HepG2 (cell line): ENCODE data around the gene SMAD1. TPM values are rescaled to one million over a fixed set of nuclear protein-coding genes. Genes with fewer than 3 reads are reported as not detected.

Experiments
- ATAC-seq: fragments of 200-7000 bp; cut with Tn5 transposase; 3 replicates; pipeline ENCODE4 v1.9.1; 2020; ENCODE audit warnings: mild to moderate bottlenecking, moderate library complexity
- BruUV-seq: library from RNA; stranded (reverse); fragments of 400-500 nt; replicated peaks from 2 replicates; lab custom pipeline; 2021; lab: Mats Ljungman, UMichigan
- CTCF ChIA-PET: fragments of 300-600 bp; formaldehyde crosslinking; extraction: SDS; loops from one replicate; lab custom pipeline; 2021; ENCODE audit warnings: low total read pairs, inconsistent platforms, low intra/inter-chr PET ratio; lab: Yijun Ruan, JAX
- POLR2A ChIA-PET: fragments of 350-600 bp; sonication (Branson Sonifier 250); formaldehyde crosslinking; loops from one replicate; lab custom pipeline; 2020; ENCODE audit warnings: antibody characterized with exemption, inconsistent platforms; lab: Yijun Ruan, JAX
- DNase-seq: peaks from one replicate; pipeline ENCODE4 v3.0.0-alpha.2; 2015; ENCODE audit warnings: low spot score
- FAIRE-seq: peaks from 3 replicates; lab custom pipeline; 2011; peaks lifted over from hg19 to GRCh38; lab: Jason Lieb, UNC
- H2AFZ ChIP-seq: one replicate; pipeline ENCODE4 v1.6.1; 2011; ENCODE audit warnings: low read length, inconsistent platforms
- H3K27ac ChIP-seq: fragments of 300-600 bp; 3 replicates; pipeline ENCODE4 v1.8.0; 2011; ENCODE audit warnings: mixed run types, mild to moderate bottlenecking, mixed read lengths, low read length, inconsistent platforms; ENCODE audit not compliant: insufficient read depth; ENCODE audit errors: extremely low read length
- H3K27me3 ChIP-seq, 2 experiments: fragments of 200-600 bp in 1 of 2; 2 replicates in 1 of 2; 3 replicates in 1 of 2; pipeline versions ENCODE4 v1.6.0 to v1.8.0; 2011; ENCODE audit warnings: low read length in 2 of 2, mild to moderate bottlenecking in 2 of 2, moderate library complexity in 2 of 2, inconsistent platforms in 1 of 2; ENCODE audit not compliant: insufficient read depth in 2 of 2, control insufficient read depth in 1 of 2
- H3K36me3 ChIP-seq, 2 experiments: fragments of 200-600 bp in 1 of 2; replicated peaks in 1 of 2; 2 replicates in 1 of 2; 3 replicates in 1 of 2; pipeline versions ENCODE4 v1.5.1 to v1.8.0; 2011; ENCODE audit warnings: low read length in 2 of 2, inconsistent platforms in 1 of 2; ENCODE audit not compliant: insufficient read depth in 2 of 2, control insufficient read depth in 1 of 2
- H3K4me1 ChIP-seq: 2 replicates; pipeline ENCODE4 v1.5.1; 2012; ENCODE audit warnings: low read length, inconsistent platforms; ENCODE audit not compliant: insufficient read depth
- H3K4me2 ChIP-seq: 2 replicates; pipeline ENCODE4 v1.6.0; 2011; ENCODE audit warnings: low read depth, low read length, inconsistent platforms
- H3K4me3 ChIP-seq, 3 experiments: fragments of 200-600 bp in 1 of 3; sonication (generic), shearing (Covaris generic) in 1 of 3; replicated peaks in 1 of 3; 2 replicates each; pipeline ENCODE4 v1.5.1; 2011 to 2016; ENCODE audit warnings: low read length in 3 of 3, inconsistent platforms in 2 of 3, low read depth in 2 of 3, mild to moderate bottlenecking in 2 of 3, control low read depth in 1 of 3, mixed read lengths in 1 of 3; ENCODE audit not compliant: insufficient read depth in 1 of 3
- H3K79me2 ChIP-seq: one replicate; pipeline ENCODE4 v1.6.1; 2011; ENCODE audit warnings: low read length, inconsistent platforms; ENCODE audit not compliant: insufficient read depth
- H3K9ac ChIP-seq: 2 replicates; pipeline ENCODE4 v1.6.0; 2011; ENCODE audit warnings: mild to moderate bottlenecking, low read depth, low read length, inconsistent platforms; ENCODE audit not compliant: insufficient read depth
- H3K9me3 ChIP-seq: 2 replicates; pipeline ENCODE4 v1.5.1; 2012; ENCODE audit warnings: mild to moderate bottlenecking, low read length
- H4K20me1 ChIP-seq: 2 replicates; pipeline ENCODE4 v1.6.0; 2011; ENCODE audit warnings: inconsistent platforms, mild to moderate bottlenecking, low read length, moderate library complexity; ENCODE audit not compliant: insufficient read depth
- ATM ChIP-seq: fragments of 450-650 bp; IDR thresholded peaks from 2 replicates; pipeline ENCODE4 v1.7.1; 2017; ENCODE audit warnings: mild to moderate bottlenecking, borderline replicate concordance
- EHMT2 ChIP-seq: fragments of 200-600 bp; sonication (generic); IDR thresholded peaks from 2 replicates; pipeline ENCODE4 v1.7.0; 2017; ENCODE audit warnings: antibody characterized with exemption, low read depth, low read length, borderline replicate concordance
- HNF4G ChIP-seq, 2 experiments: sonication (generic) in 1 of 2; formaldehyde crosslinking in 1 of 2; IDR thresholded peaks; 2 replicates each; pipeline versions ENCODE4 v1.4.0 to v1.6.1; 2011 to 2020; ENCODE audit warnings: borderline replicate concordance in 2 of 2, low read depth in 2 of 2, mild to moderate bottlenecking in 2 of 2, low read length in 1 of 2, missing genetic modification reagents in 1 of 2, moderate library complexity in 1 of 2
- MAZ ChIP-seq, 2 experiments: sonication (generic) in 1 of 2; formaldehyde crosslinking in 1 of 2; IDR thresholded peaks; 2 replicates each; pipeline versions ENCODE4 v1.5.0 to v1.6.1; 2012 to 2020; ENCODE audit warnings: low read depth in 2 of 2, mild to moderate bottlenecking in 2 of 2, borderline replicate concordance in 1 of 2, improper control_type of control experiment in 1 of 2, low read length in 1 of 2, missing genetic modification reagents in 1 of 2, moderate library complexity in 1 of 2
- NRL ChIP-seq: sonication (generic); formaldehyde crosslinking; IDR thresholded peaks from 2 replicates; pipeline ENCODE4 v1.5.0; 2020; ENCODE audit warnings: missing genetic modification reagents, mild to moderate bottlenecking, moderate library complexity, borderline replicate concordance
- PITX1 ChIP-seq: sonication (generic); formaldehyde crosslinking; IDR thresholded peaks from 2 replicates; pipeline ENCODE4 v1.5.1; 2020; ENCODE audit warnings: mild to moderate bottlenecking, missing genetic modification reagents
- RARA ChIP-seq: IDR thresholded peaks from 2 replicates; pipeline ENCODE4 v1.6.1; 2016; ENCODE audit warnings: missing genetic modification reagents, missing compliant biosample characterization
- SIN3B ChIP-seq: fragments of 150-350 bp; IDR thresholded peaks from 2 replicates; pipeline ENCODE4 v1.6.1; 2014; ENCODE audit warnings: low read length
- ZBTB42 ChIP-seq: sonication (generic); formaldehyde crosslinking; IDR thresholded peaks from 2 replicates; pipeline ENCODE4 v1.5.0; 2020; ENCODE audit warnings: mild to moderate bottlenecking, missing genetic modification reagents
- ZNF354B ChIP-seq: sonication (generic); formaldehyde crosslinking; IDR thresholded peaks from 2 replicates; pipeline ENCODE4 v1.8.0; 2022; ENCODE audit warnings: mild to moderate bottlenecking, missing genetic modification reagents
- ZNF501 ChIP-seq: sonication (generic); formaldehyde crosslinking; IDR thresholded peaks from 2 replicates; pipeline ENCODE4 v1.5.1; 2020; ENCODE audit warnings: mild to moderate bottlenecking, moderate library complexity, missing genetic modification reagents
- ZNF792 ChIP-seq: IDR thresholded peaks from 2 replicates; pipeline ENCODE4 v1.6.1; 2016
- WGBS: methylation state at CpG from one replicate; pipeline ENCODE4 v1.1.6; 2017; ENCODE audit warnings: low lambda C conversion rate; 5-methylcytosine and 5-hydroxymethylcytosine counted together
- in situ Hi-C: cut with HindIII; loops from 2 replicates; pipeline ENCODE4 v1.10.0; 2017; ENCODE audit warnings: low pct_unique_long_range_greater_than_20kb; ENCODE audit not compliant: extremely low pct_ligation_motif_present
- intact Hi-C: fragments of 100-400 bp; cut with micrococcal nuclease; formaldehyde crosslinking; loops from one replicate; pipeline ENCODE4 v1.10.0; 2022; ENCODE audit not compliant: unreplicated experiment
- polyA plus RNA-seq, 8 experiments: library from polyadenylated mRNA; depleted of rRNA in 3 of 8; stranded (reverse) in 7 of 8; unstranded in 1 of 8; fragments of >200 nt; fragmentation: Illumina TruSeq in 4 of 8; extraction: Trizol in 4 of 8; gene quantifications; 2 replicates each; pipeline versions ENCODE4 v1.2.1 to v1.2.3, GENCODE V29; 2011 to 2016; ENCODE audit warnings: low read depth in 4 of 8, missing spikeins in 1 of 8, mixed read lengths in 1 of 8; ENCODE audit not compliant: insufficient read depth in 1 of 8
- total RNA-seq, 5 experiments: library from RNA; depleted of rRNA; stranded (reverse); fragments of >200 nt; fragmentation: Illumina TruSeq; extraction: Trizol; gene quantifications; 2 replicates each; pipeline ENCODE4 v1.2.3, GENCODE V29; 2016; ENCODE audit warnings: low read depth in 1 of 5
- TF ChIP-seq, protein P1 (sequence below): sonication (generic); formaldehyde crosslinking; IDR thresholded peaks from 2 replicates; pipeline ENCODE4 v1.4.0; 2020; ENCODE audit warnings: missing genetic modification reagents, mild to moderate bottlenecking, borderline replicate concordance
- TF ChIP-seq, protein P2 (sequence below): sonication (generic); formaldehyde crosslinking; IDR thresholded peaks from 2 replicates; pipeline ENCODE4 v1.4.0; 2020; ENCODE audit warnings: missing genetic modification reagents

The SMAD1 gene
- total and polyA plus RNA-seq, 2 of the 13 experiments (the other 11 are each of a cell fraction or from before 2014, with no cell fraction given): 12.7 to 16.6 TPM

DNA sequence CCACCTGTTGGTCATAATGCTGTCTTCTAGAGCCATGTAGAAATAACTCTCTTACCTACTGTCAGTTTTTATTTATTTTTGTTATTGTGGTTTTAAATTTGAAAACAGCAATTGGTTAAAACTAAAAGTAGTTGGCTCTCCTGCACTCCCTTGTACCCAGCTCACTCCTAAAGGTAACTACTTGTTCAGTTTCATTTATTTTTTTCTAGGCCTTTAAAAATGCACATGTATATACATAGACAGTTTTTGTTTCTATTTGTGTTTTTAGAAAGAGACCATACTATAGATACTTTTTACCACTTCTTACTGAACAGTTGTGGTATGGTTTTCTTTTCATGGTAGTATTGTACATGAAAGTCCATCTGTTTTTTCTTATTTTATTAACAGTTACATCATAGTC lies 16.8 kb downstream of the SMAD1 start:
- peaks cover 1% of the 10 kb centered on the region for H3K79me2 ChIP-seq
- H3K36me3 ChIP-seq: no peaks in the 10 kb centered on the region
- no peak for ATAC-seq
- ChIA-PET CTCF (no interaction called here), POLR2A (no interaction called here)
- no TSS peak for BruUV-seq
- no peaks in the 10 kb centered on the region for H3K27me3 ChIP-seq
- no peak overlapping the region for H3K4me2 ChIP-seq
- intact Hi-C loops (loop anchor here (2.0 kb wide), 1 partner anchor 16 kb away; no protein-coding TSS in a partner anchor), in situ Hi-C loops (no loop called here)
- H3K9ac ChIP-seq: no peak overlapping the region
- no peak overlapping the region for H2AFZ ChIP-seq
- H3K4me3 ChIP-seq: no peak overlapping the region
- H3K9me3 ChIP-seq: no peaks in the 10 kb centered on the region
- no peak for DNase-seq
- H3K4me1 ChIP-seq: peaks cover 2% of the 10 kb centered on the region; the same call in 1 of the 2 replicates
- FAIRE-seq: no peak
- H4K20me1 ChIP-seq: no peaks in the 10 kb centered on the region
- TF ChIP-seq, protein P1, sequence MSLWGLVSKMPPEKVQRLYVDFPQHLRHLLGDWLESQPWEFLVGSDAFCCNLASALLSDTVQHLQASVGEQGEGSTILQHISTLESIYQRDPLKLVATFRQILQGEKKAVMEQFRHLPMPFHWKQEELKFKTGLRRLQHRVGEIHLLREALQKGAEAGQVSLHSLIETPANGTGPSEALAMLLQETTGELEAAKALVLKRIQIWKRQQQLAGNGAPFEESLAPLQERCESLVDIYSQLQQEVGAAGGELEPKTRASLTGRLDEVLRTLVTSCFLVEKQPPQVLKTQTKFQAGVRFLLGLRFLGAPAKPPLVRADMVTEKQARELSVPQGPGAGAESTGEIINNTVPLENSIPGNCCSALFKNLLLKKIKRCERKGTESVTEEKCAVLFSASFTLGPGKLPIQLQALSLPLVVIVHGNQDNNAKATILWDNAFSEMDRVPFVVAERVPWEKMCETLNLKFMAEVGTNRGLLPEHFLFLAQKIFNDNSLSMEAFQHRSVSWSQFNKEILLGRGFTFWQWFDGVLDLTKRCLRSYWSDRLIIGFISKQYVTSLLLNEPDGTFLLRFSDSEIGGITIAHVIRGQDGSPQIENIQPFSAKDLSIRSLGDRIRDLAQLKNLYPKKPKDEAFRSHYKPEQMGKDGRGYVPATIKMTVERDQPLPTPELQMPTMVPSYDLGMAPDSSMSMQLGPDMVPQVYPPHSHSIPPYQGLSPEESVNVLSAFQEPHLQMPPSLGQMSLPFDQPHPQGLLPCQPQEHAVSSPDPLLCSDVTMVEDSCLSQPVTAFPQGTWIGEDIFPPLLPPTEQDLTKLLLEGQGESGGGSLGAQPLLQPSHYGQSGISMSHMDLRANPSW: no peak
- TF ChIP-seq RARA (no peak), ATM (no peak), ZNF354B (no peak)
- TF ChIP-seq, all 625 proteins: peak for 0
- H3K27ac ChIP-seq: no peak overlapping the region

DNA sequence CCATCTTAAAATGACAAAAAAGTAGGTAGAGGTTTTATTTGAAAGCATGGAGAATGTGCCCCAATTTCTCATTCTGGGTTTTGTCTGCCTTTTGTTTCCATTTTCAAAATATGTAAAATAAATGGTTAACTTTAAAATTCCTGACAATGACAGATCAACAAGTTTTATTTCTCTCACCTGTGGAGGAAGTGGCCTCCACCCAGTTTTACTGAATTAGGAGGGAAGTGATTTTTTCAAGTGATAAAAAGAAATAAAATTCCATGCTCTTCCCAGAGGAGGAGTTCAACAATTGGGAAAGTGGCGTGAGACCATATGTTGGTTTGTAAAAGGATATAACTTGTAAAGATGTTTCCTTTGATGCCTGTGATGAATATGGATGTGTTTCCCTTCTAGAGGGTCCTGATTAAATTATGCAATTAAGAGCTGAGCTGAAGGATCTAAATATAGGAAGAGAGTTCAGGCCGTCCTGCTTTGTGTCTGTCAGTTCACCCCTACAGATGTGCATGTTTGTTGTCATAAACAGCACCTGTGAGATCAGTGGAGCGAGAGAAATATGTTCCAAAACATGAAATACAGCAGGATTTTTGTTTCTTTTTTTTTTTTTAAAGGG lies 19.5 kb downstream of the SMAD1 start:
- Histone ChIP-seq H3K4me1 (peaks cover 29% of the 10 kb centered on the region), H3K9ac (no peak overlapping the region), H3K79me2 (peaks cover 7% of the 10 kb centered on the region), H3K9me3 (no peaks in the 10 kb centered on the region), H3K36me3 (no peaks in the 10 kb centered on the region), H2AFZ (no peak overlapping the region), H3K27me3 (no peaks in the 10 kb centered on the region), H3K4me3 (no peak overlapping the region), H4K20me1 (no peaks in the 10 kb centered on the region), H3K4me2 (no peak overlapping the region), H3K27ac (no peak overlapping the region)
- POLR2A ChIA-PET: no interaction called here
- intact Hi-C loops: no loop called here
- WGBS: 100% methylated on average over 3 of the region's 3 CpGs
- DNase-seq: no peak
- CTCF ChIA-PET: no interaction called here
- in situ Hi-C loops: no loop called here
- BruUV-seq: no TSS peak
- ATAC-seq: no peak
- no peak for FAIRE-seq
- TF ChIP-seq SIN3B (no peak), ZNF792 (CRISPR knock-in tag) (no peak), EHMT2 (no peak), HNF4G (IDR thresholded peaks at IDR 0.05; ENCODE audit: borderline replicate concordance, low read depth, low read length) (no peak), HNF4G (CRISPR knock-in tag; IDR thresholded peaks at IDR 0.05; ENCODE audit: borderline replicate concordance, low read depth) (no peak), NRL (CRISPR knock-in tag) (no peak), ZBTB42 (CRISPR knock-in tag) (no peak), ZNF501 (CRISPR knock-in tag) (no peak), PITX1 (CRISPR knock-in tag) (no peak), MAZ (IDR thresholded peaks at IDR 0.05; ENCODE audit: borderline replicate concordance, low read depth, low read length) (no peak), MAZ (CRISPR knock-in tag; IDR thresholded peaks at IDR 0.05; ENCODE audit: low read depth) (no peak)
- TF ChIP-seq, protein P2, sequence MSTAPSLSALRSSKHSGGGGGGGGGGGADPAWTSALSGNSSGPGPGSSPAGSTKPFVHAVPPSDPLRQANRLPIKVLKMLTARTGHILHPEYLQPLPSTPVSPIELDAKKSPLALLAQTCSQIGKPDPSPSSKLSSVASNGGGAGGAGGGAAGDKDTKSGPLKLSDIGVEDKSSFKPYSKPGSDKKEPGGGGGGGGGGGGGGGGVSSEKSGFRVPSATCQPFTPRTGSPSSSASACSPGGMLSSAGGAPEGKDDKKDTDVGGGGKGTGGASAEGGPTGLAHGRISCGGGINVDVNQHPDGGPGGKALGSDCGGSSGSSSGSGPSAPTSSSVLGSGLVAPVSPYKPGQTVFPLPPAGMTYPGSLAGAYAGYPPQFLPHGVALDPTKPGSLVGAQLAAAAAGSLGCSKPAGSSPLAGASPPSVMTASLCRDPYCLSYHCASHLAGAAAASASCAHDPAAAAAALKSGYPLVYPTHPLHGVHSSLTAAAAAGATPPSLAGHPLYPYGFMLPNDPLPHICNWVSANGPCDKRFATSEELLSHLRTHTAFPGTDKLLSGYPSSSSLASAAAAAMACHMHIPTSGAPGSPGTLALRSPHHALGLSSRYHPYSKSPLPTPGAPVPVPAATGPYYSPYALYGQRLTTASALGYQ: no peak
